BLaER1 treated with 17β-estradiol and CSF1 and Interleukin-3, amounts not matched to agents 10 nM and 100 nM (cell line): Measurements from ENCODE around the gene AWAT2.

Experiments
- H3K27ac ChIP-seq, 11 experiments: shearing (Covaris generic); formaldehyde crosslinking; 2 replicates each; pipeline ENCODE4 v1.8.1; 2022
- H3K27me3 ChIP-seq, 11 experiments: shearing (Covaris generic); formaldehyde crosslinking; 2 replicates each; pipeline ENCODE4 v1.8.1; 2022
- H3K36me3 ChIP-seq, 11 experiments: shearing (Covaris generic); formaldehyde crosslinking; 2 replicates each; pipeline ENCODE4 v1.8.1; 2022
- H3K4me1 ChIP-seq, 10 experiments: shearing (Covaris generic); formaldehyde crosslinking; 2 replicates each; pipeline ENCODE4 v1.8.1; 2022
- H3K4me2 ChIP-seq, 11 experiments: shearing (Covaris generic); formaldehyde crosslinking; 2 replicates each; pipeline ENCODE4 v1.8.1; 2022
- H3K4me3 ChIP-seq, 10 experiments: shearing (Covaris generic); formaldehyde crosslinking; 2 replicates each; pipeline ENCODE4 v1.8.1; 2022
- H3K9ac ChIP-seq, 11 experiments: shearing (Covaris generic); formaldehyde crosslinking; 2 replicates each; pipeline ENCODE4 v1.8.1; 2022
- H3K9me3 ChIP-seq, 11 experiments: shearing (Covaris generic); formaldehyde crosslinking; replicated peaks in 1 of 11; 2 replicates each; pipeline ENCODE4 v1.8.1; 2022
- H4K20me1 ChIP-seq, 11 experiments: shearing (Covaris generic); formaldehyde crosslinking; 2 replicates each; pipeline ENCODE4 v1.8.1; 2022
- Cebpa-rat ChIP-seq, 11 experiments: shearing (Covaris generic); IDR thresholded peaks; 2 replicates each; pipeline ENCODE4 v1.8.1; 2022

The AWAT2 gene

DNA sequence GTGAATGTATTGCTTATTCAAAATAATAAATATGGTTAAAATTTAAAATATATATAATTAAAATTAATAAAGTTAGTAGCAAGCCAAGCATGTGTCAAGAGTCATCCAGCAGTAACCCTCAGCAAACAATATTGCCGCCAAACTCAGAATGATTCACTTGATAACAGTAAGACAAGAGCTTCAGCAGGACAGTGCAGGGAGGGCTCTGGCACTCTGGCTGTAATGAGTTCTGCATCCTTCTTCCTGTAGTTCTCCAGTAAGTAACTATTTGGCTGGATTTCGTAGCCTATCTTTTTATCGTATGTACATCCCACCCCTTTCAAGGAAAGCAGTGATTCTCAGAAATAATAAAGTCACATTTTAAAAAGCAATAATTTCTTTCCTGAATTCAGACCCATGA lies 30.1 kb upstream of the AWAT2 start:
- H3K9ac ChIP-seq = no peak overlapping the region
- H3K36me3 ChIP-seq = no peaks in the 10 kb centered on the region
- H3K27ac ChIP-seq = no peak overlapping the region
- no peaks in the 10 kb centered on the region for H3K4me1 ChIP-seq
- no peak overlapping the region for H3K4me3 ChIP-seq
- H3K4me2 ChIP-seq = no peak overlapping the region
- H3K27me3 ChIP-seq = peaks cover 79 to 100% (median 96%) of the 10 kb centered on the region in 11 experiments
- TF ChIP-seq Cebpa-rat (IDR thresholded peaks at IDR 0.05) = no peak
- peaks cover 13 to 27% (median 23%) of the 10 kb centered on the region in 11 experiments for H3K9me3 ChIP-seq
- no peaks in the 10 kb centered on the region for H4K20me1 ChIP-seq

DNA sequence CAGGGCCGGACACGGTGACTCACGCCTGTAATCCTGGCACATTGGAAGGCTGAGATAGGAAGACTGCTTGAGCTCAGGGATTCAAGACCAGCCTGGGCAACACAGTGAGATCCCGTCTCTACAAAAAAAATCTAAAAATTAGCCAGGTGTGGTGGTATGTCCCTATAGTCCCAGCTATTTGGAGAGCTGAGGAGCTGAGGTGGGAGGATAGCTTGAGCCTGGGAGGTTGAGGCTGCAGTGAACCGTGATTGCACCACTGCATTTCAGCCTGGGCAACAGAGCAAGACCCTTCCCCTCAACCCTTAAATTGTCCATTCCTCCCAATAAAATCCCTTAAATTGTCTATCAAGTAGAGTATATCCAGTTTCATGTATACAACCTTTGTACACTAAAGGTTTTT lies 29.6 kb upstream of the AWAT2 start:
- Histone ChIP-seq H4K20me1 (no peaks in the 10 kb centered on the region), H3K27ac (no peak overlapping the region), H3K36me3 (no peaks in the 10 kb centered on the region), H3K4me2 (no peak overlapping the region), H3K9ac (no peak overlapping the region), H3K9me3 (peaks cover 13 to 27% (median 23%) of the 10 kb centered on the region in 11 experiments), H3K27me3 (peaks cover 77 to 100% (median 96%) of the 10 kb centered on the region in 11 experiments), H3K4me1 (no peaks in the 10 kb centered on the region), H3K4me3 (no peak overlapping the region)
- no peak for TF ChIP-seq Cebpa-rat (IDR thresholded peaks at IDR 0.05)

DNA sequence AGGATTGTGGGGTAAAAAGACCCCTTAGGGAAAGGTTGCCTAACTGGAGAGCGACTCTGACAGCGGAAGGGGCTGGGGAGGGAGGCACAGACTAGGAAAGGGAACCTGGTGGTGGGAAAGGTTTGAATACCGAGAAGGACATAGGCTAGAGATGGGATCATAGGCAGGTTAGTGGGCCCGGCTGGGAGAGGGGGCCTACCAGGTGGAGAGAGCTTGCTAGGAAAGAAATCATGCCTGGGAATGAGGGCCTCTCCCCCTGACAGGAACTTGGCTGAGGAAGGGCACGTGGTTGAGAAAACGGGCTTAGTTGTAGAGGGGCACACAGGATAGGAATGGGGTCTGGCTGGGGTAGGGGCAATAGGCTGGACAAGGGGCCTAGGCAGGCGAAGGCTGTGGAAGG lies 16.9 kb upstream of the AWAT2 start:
- Histone ChIP-seq H3K9ac (no peak overlapping the region), H3K9me3 (peaks cover 13 to 16% (median 16%) of the 10 kb centered on the region in 11 experiments), H4K20me1 (0 out of 22 replicates have a peak, but pooled peaks cover 0 to 16% (median 0%) of the 10 kb centered on the region in 11 experiments), H3K4me3 (no peak overlapping the region), H3K27ac (no peak overlapping the region), H3K27me3 (peaks cover 57 to 82% (median 68%) of the 10 kb centered on the region in 11 experiments), H3K36me3 (no peaks in the 10 kb centered on the region), H3K4me1 (no peaks in the 10 kb centered on the region), H3K4me2 (no peak overlapping the region)
- TF ChIP-seq Cebpa-rat (IDR thresholded peaks at IDR 0.05) = no peak

DNA sequence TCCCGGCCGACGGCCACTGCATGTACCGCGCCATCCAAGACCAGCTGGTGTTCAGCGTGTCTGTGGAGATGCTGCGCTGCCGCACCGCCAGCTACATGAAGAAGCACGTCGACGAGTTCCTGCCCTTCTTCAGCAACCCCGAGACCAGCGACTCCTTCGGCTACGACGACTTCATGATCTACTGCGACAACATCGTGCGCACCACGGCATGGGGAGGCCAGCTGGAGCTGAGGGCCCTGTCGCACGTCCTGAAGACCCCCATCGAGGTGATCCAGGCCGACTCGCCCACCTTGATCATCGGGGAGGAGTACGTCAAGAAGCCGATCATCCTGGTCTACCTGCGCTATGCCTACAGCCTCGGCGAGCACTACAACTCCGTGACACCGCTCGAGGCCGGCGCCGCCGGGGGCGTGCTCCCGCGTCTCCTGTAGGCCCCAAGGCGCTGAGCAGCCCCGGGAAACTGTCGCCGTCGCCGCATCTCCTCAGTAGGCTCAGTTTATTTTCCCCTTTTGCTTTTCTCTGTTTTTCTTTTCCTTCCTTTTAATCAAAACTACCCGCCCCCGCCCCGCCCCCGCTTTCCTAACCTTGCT lies 13.3 kb upstream of the AWAT2 start:
- H3K4me2 ChIP-seq = no peak overlapping the region
- H3K9me3 ChIP-seq = peaks cover 13 to 23% (median 17%) of the 10 kb centered on the region in 11 experiments
- H3K36me3 ChIP-seq = no peaks in the 10 kb centered on the region
- H3K4me3 ChIP-seq = no peak overlapping the region
- no peaks in the 10 kb centered on the region for H3K4me1 ChIP-seq
- TF ChIP-seq Cebpa-rat (IDR thresholded peaks at IDR 0.05) = no peak
- H4K20me1 ChIP-seq = 0 out of 22 replicates have a peak, but pooled peaks cover 0 to 16% (median 0%) of the 10 kb centered on the region in 11 experiments
- no peak overlapping the region for H3K27ac ChIP-seq
- peaks cover 34 to 70% (median 52%) of the 10 kb centered on the region in 11 experiments for H3K27me3 ChIP-seq
- no peak overlapping the region for H3K9ac ChIP-seq

DNA sequence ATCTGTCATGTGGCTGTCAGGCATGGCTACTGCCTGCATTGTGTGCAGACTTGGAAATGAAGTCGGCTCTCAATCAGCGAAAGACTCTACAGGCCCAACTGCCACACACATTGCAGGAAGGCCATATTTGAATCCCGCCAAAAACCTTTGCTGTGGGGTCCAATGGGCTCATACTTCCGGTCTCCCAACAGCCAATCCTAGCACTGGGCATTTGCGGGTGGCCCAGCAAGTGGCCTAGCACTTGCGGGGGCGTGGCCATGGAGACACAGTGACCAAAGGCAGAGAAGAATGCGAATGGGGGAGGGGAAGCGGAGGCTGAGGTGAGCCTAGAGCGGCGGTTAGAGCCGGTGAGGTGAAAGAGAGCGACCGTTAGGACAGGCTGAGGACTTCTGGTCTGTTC lies 12.3 kb upstream of the AWAT2 start, which contains the start of gene OTUD6A:
Gene OTUD6A, plus strand, starts transcription at position 382 of the 400 bp plus-strand sequence. CDS start 68 bp downstream, outside the sequence.
- H3K36me3 ChIP-seq = no peaks in the 10 kb centered on the region
- no peak for TF ChIP-seq Cebpa-rat (IDR thresholded peaks at IDR 0.05)
- H3K9me3 ChIP-seq = peaks cover 13 to 23% (median 17%) of the 10 kb centered on the region in 11 experiments
- H3K27me3 ChIP-seq = peaks cover 31 to 70% (median 52%) of the 10 kb centered on the region in 11 experiments
- no peak within 1 kb of the TSS for H3K27ac ChIP-seq
- H3K4me3 ChIP-seq = no peak within 1 kb of the TSS
- H4K20me1 ChIP-seq = 0 out of 22 replicates have a peak, but pooled peaks cover 0 to 8% (median 0%) of the 10 kb centered on the region in 11 experiments
- no peak within 1 kb of the TSS for H3K9ac ChIP-seq
- no peaks in the 10 kb centered on the region for H3K4me1 ChIP-seq
- H3K4me2 ChIP-seq = no peak within 1 kb of the TSS

DNA sequence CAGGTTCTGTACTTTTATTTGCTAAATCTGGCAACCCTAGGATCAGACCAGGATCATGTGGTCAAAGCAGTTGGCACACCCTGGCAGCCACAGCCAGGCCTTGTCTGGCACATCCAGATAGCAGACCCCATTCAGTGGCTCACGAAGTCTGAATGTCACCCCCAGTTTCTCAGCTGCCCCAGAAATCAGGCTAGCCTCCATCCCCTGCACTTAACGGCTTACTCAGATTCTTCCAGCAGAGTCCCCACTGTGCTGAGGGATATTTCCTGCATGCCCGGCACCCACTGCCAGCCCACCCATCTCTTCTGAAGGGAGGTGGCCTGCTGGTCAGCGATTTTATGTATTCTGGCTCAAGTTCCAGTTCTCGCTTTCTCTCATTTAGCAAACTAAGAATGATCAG lies 4.7 kb upstream of the AWAT2 start:
- H3K4me3 ChIP-seq = no peak overlapping the region
- H3K9ac ChIP-seq = no peak overlapping the region
- H3K4me1 ChIP-seq = no peaks in the 10 kb centered on the region
- H3K4me2 ChIP-seq = no peak overlapping the region
- TF ChIP-seq Cebpa-rat (IDR thresholded peaks at IDR 0.05) = no peak
- H3K27me3 ChIP-seq = peaks cover 79 to 98% (median 96%) of the 10 kb centered on the region in 11 experiments
- H3K9me3 ChIP-seq = no peaks in the 10 kb centered on the region
- H3K36me3 ChIP-seq = no peaks in the 10 kb centered on the region
- H4K20me1 ChIP-seq = no peaks in the 10 kb centered on the region; a peak in 2 of 22 replicates
- no peak overlapping the region for H3K27ac ChIP-seq

DNA sequence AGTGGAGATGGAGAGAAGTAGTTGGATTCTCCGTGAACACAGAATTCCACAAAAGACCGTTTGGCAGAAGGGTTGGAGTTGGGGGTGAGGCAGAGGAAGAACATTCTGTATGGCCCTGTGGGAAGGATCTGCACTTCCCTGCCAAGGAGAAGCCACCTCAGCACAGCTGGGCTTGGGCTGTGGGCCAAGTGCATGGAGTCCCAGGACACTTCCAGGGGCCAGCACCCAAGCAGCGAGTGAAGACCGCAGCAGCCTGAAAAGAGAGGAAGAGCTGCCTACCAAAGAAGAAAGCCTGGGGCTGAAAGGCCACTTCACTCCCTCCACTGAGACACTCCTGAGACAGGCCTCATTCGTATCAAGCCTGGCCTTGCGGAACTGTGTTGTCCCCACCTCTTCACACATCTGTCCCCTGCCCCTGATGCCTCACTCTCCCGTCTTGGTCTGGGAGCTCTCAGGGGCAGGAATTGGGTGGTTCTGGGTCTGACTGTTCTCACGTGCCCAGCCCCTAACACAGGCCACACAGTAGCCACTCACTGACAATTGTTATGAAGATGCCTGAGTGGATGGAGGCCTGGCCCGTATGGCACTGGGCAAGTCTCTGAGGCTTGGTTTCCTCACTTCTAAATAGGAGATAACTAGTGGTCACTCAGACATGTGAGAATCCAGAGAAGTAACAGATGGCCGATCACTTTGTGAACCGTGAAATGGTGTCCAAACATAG lies 3.3 kb upstream of the AWAT2 start:
- Histone ChIP-seq H3K9ac (no peak overlapping the region), H3K4me1 (peaks cover 0 to 2% (median 0%) of the 10 kb centered on the region in 10 experiments; a peak in 3 of 20 replicates), H3K36me3 (no peaks in the 10 kb centered on the region), H3K4me3 (no peak overlapping the region), H3K27ac (no peak overlapping the region), H3K27me3 (peaks cover 78 to 98% (median 97%) of the 10 kb centered on the region in 11 experiments), H3K9me3 (no peaks in the 10 kb centered on the region), H4K20me1 (no peaks in the 10 kb centered on the region; a peak in 2 of 22 replicates), H3K4me2 (no peak overlapping the region)
- no peak for TF ChIP-seq Cebpa-rat (IDR thresholded peaks at IDR 0.05)

DNA sequence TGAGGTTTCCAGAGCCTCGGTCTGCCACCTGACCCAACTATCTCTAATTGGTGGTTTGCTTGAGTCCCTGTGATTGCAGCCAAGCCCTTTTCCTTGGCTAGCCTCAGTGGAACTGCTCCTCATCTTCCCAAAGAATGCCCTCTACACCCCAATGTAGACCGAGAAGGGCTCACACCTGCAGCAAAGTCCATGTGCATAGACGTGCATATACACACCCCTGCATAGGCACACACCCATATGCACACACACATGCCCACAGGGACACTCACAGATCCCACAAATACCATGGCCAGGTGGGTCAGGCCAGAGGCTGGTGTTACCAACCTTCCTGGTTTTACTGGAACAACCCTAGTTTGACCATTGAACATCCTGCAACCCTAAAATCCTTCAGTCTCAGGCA lies 332 bp downstream of the AWAT2 start:
- Histone ChIP-seq H3K4me2 (no peak overlapping the region), H4K20me1 (peaks cover 0 to 4% (median 0%) of the 10 kb centered on the region in 11 experiments; a peak in 2 of 22 replicates), H3K9ac (no peak overlapping the region), H3K27ac (no peak overlapping the region), H3K27me3 (peaks cover 82 to 96% (median 93%) of the 10 kb centered on the region in 11 experiments), H3K4me1 (peaks cover 0 to 13% (median 0%) of the 10 kb centered on the region in 10 experiments; a peak in 7 of 20 replicates), H3K9me3 (peaks cover 0 to 6% (median 0%) of the 10 kb centered on the region in 11 experiments; a peak in 1 of 22 replicates), H3K36me3 (no peaks in the 10 kb centered on the region), H3K4me3 (no peak overlapping the region)
- TF ChIP-seq Cebpa-rat (IDR thresholded peaks at IDR 0.05) = no peak

DNA sequence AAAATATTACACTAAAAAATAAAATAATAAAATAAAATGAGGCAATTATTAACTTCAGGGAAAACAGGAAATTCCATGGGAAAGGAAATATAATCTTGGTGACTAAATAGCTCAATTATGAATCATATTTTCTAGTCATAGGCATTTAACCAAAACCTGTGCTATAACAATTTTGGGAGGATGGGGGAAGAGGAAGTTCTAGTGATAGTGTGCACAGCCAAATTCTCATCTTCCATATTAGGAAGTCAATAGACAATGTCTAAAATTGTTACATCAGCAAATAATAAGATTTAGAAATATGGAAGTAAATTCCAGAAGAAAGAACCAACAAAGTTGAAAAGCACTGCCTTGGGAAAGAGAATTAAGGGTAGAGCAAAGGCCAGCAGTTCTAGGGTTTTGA lies 2.8 kb downstream of the AWAT2 start:
- Histone ChIP-seq H3K4me3 (no peak overlapping the region), H3K9ac (no peak overlapping the region), H3K4me2 (peak overlapping the region in 3 of 11 experiments; percentile 33 to 62 (median 36); a peak in 6 of 22 replicates), H3K27ac (no peak overlapping the region), H3K27me3 (peaks cover 78 to 96% (median 92%) of the 10 kb centered on the region in 11 experiments), H4K20me1 (peaks cover 0 to 9% (median 0%) of the 10 kb centered on the region in 11 experiments; a peak in 2 of 22 replicates), H3K9me3 (peaks cover 0 to 6% (median 0%) of the 10 kb centered on the region in 11 experiments; a peak in 1 of 22 replicates), H3K36me3 (no peaks in the 10 kb centered on the region), H3K4me1 (peaks cover 0 to 13% (median 0%) of the 10 kb centered on the region in 10 experiments; a peak in 7 of 20 replicates)
- TF ChIP-seq Cebpa-rat (IDR thresholded peaks at IDR 0.05) = no peak
